ENCODE results near the gene GATB. TPM values are rescaled to one million over a fixed set of nuclear protein-coding genes. Genes with fewer than 3 reads are reported as not detected.

Gene GATB
- total RNA-seq, 2 experiments from 2014 or later = 13.0 to 16.5 TPM

- no peak for DNase-seq
- CTCF ChIA-PET = interaction anchor here (0.6 to 2.0 kb wide), 2 partner anchors 18 to 254 kb away, joined by 3 to 5 read pairs; no protein-coding TSS in a partner anchor
- no peak overlapping the region for H3K4me3 Mint-ChIP-seq
- no peaks in the 10 kb centered on the region for H3K4me1 Mint-ChIP-seq
- POLR2A ChIA-PET = no interaction called here
- no peaks in the 10 kb centered on the region for H3K36me3 Mint-ChIP-seq (ENCODE audit: low read depth)
- H3K9me3 Mint-ChIP-seq = no peaks in the 10 kb centered on the region
- H3K27me3 Mint-ChIP-seq = no peaks in the 10 kb centered on the region
- no peak overlapping the region for H3K27ac Mint-ChIP-seq
Observed at GRCh38 chr4:151685303-151685702, 75.5 kb downstream of the GATB start.

DNA sequence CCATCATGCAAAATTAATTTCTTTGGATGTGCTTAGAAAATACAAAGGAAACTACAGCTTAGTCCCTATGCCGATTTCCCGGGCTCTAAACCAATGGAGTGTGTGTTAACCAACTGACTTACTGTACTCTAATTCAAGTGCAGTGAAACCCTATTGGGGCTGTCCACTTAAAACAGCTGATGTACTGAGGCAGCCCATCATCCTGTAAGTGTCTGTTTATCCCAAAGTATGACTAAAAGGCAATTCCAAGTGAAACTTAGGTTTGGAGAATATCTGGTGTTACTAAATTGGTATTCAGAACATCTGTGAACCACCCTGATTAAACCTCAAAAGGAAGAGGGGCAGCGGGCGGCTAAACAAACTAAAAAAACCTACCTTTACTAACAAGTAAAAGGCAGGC, 79.7 kb downstream of the GATB start:
- H3K4me1 Mint-ChIP-seq = no peaks in the 10 kb centered on the region
- H3K9me3 Mint-ChIP-seq = no peaks in the 10 kb centered on the region
- no peak for DNase-seq
- POLR2A ChIA-PET = no interaction called here
- CTCF ChIA-PET = no interaction called here
- no peaks in the 10 kb centered on the region for H3K27me3 Mint-ChIP-seq
- no peaks in the 10 kb centered on the region for H3K36me3 Mint-ChIP-seq (ENCODE audit: low read depth)
- no peak overlapping the region for H3K4me3 Mint-ChIP-seq
- no peak overlapping the region for H3K27ac Mint-ChIP-seq

DNA sequence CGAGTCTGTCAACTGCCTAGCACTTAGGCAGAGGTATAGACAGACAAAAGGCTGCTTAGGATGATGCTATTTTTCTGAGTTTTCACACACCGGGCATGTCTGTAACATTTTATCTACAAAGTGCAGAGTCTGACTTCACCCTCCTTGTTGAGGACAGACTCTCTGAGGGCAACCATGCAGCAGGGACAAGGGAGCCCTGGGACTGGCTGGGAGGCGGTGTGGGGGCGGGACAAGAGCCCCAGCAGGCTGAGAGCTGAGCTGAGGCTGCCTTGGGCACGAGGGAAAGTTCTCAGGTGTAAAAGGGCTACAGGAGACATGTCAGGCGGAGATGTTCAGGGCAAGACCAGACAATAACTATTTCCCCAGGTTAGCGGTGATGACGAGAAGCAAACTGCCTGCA, 81.6 kb downstream of the GATB start:
- H3K4me3 Mint-ChIP-seq = no peak overlapping the region
- no peaks in the 10 kb centered on the region for H3K4me1 Mint-ChIP-seq
- POLR2A ChIA-PET = no interaction called here
- CTCF ChIA-PET = no interaction called here
- no peak for DNase-seq
- no peak overlapping the region for H3K27ac Mint-ChIP-seq
- H3K27me3 Mint-ChIP-seq = no peaks in the 10 kb centered on the region
- no peaks in the 10 kb centered on the region for H3K36me3 Mint-ChIP-seq (ENCODE audit: low read depth)
- H3K9me3 Mint-ChIP-seq = no peaks in the 10 kb centered on the region

DNA sequence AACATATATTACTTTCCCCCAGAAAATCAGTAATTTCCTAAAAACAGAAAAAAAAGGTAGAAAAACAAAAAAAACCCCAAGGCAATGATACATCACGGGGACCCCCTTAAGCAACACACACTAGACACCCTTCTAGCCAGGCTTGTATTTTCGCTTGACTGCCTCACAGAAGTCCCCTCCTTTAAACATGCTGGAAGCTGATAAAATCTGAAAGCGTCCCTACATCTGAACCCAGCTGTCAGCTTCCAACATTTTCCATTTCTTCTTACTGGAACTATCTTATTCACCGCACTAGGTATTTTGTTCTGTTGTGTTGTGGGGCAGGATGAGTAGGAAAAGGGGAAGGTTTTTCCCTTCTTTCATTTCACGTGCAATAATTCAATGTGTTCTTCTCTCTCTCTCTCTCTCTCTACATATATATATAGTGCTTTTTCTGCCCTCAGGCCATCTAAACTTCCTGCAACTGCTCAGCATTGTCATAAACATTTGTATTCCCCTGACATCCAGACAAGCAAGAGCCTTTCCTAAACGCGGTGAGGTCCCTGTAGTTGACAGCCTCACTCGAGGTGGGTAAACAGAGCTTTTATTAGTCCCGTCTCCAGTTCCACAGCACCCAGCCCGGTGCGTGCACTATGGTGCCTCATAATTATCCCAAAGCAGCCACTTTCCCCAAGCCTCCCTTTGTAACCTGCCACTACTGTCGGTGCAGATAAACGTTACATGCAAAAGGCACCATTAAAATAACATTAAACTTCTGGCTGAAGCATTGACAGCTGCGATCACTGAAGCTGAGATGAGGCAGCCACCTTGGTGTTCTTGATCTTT, 82.5 kb downstream of the GATB start:
- CTCF ChIA-PET = interaction anchor here (0.6 to 1.0 kb wide), 3 partner anchors 9 to 22 kb away, joined by 3 read pairs; no protein-coding TSS in a partner anchor
- no peaks in the 10 kb centered on the region for H3K36me3 Mint-ChIP-seq (ENCODE audit: low read depth)
- no peak overlapping the region for H3K4me3 Mint-ChIP-seq

GRCh38 chr4:151677193-151677592, 83.6 kb downstream of the GATB start:
- CTCF ChIA-PET = no interaction called here
- Mint-ChIP-seq H3K4me3 (no peak overlapping the region), H3K9me3 (no peaks in the 10 kb centered on the region), H3K4me1 (no peaks in the 10 kb centered on the region), H3K36me3 (ENCODE audit: low read depth) (no peaks in the 10 kb centered on the region), H3K27ac (no peak overlapping the region), H3K27me3 (no peaks in the 10 kb centered on the region)
- POLR2A ChIA-PET = no interaction called here
- no peak for DNase-seq

More for the DNA sequence above, 82.5 kb downstream of the GATB start:
- Mint-ChIP-seq H3K27me3 (no peaks in the 10 kb centered on the region), H3K4me1 (no peaks in the 10 kb centered on the region), H3K9me3 (no peaks in the 10 kb centered on the region), H3K27ac (no peak overlapping the region)
- POLR2A ChIA-PET = no interaction called here
- DNase-seq = no peak

DNA sequence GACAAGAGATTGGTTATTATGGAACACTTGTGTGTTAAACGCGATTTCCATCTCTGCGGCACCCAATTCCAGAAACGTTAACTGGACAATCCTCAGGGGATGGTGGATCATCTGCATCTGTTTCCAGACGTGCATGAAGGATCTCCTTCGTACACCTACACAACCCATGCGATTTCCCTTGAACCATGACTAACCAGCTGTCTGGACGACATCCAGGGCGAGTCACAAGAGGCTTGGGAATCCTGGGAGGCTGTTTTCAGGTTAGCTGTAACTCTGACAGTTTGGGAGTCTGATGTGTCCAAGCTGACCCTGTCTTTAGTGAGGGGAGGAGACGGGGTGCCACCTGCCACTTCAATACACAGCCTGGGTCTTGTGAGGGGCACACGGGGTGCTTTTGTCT, 84.5 kb downstream of the GATB start:
- CTCF ChIA-PET = interaction anchor here (1.6 kb wide), 1 partner anchor 31 kb away, joined by 3 read pairs; no protein-coding TSS in a partner anchor
- Mint-ChIP-seq H3K9me3 (no peaks in the 10 kb centered on the region), H3K4me1 (no peaks in the 10 kb centered on the region), H3K4me3 (no peak overlapping the region), H3K27ac (no peak overlapping the region), H3K27me3 (no peaks in the 10 kb centered on the region), H3K36me3 (ENCODE audit: low read depth) (no peaks in the 10 kb centered on the region)
- DNase-seq = no peak
- POLR2A ChIA-PET = no interaction called here

GRCh38 chr4:151675411-151675971, 85.3 kb downstream of the GATB start:
- Mint-ChIP-seq H3K27me3 (no peaks in the 10 kb centered on the region), H3K4me3 (no peak overlapping the region), H3K4me1 (no peaks in the 10 kb centered on the region), H3K36me3 (ENCODE audit: low read depth) (no peaks in the 10 kb centered on the region), H3K27ac (no peak overlapping the region), H3K9me3 (no peaks in the 10 kb centered on the region)
- CTCF ChIA-PET = interaction anchor here (1.6 kb wide), 1 partner anchor 32 kb away, joined by 3 read pairs; no protein-coding TSS in a partner anchor
- DNase-seq = no peak
- POLR2A ChIA-PET = no interaction called here

DNA sequence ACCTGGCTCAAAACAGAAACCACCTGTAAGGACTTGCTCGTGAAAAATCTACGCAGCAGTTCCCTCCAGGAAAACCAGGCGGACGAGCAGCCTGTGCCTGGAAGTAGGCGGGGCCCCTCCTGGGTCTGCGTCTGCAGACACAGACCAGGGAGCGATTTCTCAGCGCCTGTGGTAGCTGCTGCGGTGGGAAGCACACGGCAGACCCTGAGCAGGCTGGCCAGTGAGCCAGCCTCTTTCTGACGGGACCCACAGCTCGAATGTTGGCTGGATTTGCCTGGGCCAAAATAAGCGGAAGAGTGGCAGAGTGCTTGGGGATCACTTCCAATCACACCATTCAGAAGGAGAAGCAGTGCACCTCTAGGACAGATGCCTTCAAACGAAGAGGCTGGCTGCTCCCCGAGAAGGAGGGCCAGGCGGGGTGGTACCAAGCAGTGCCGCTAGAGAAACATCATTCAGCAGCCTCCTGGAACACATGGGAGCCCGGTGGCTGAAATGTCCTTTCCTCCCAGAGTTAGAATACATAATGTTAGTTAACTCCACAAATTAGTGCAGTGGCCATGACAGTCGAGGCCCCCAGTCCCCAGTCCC, 85.9 kb downstream of the GATB start:
- CTCF ChIA-PET = interaction anchor here (1.6 kb wide), 1 partner anchor 32 kb away, joined by 3 read pairs; no protein-coding TSS in a partner anchor
- Mint-ChIP-seq H3K9me3 (no peaks in the 10 kb centered on the region), H3K4me3 (no peak overlapping the region), H3K27me3 (no peaks in the 10 kb centered on the region), H3K36me3 (ENCODE audit: low read depth) (no peaks in the 10 kb centered on the region), H3K4me1 (no peaks in the 10 kb centered on the region), H3K27ac (no peak overlapping the region)
- POLR2A ChIA-PET = no interaction called here
- no peak for DNase-seq

- no peak for DNase-seq
- H3K9me3 Mint-ChIP-seq = no peaks in the 10 kb centered on the region
- ChIA-PET POLR2A (no interaction called here), CTCF (no interaction called here)
- H3K36me3 Mint-ChIP-seq (ENCODE audit: low read depth) = no peaks in the 10 kb centered on the region
- H3K4me3 Mint-ChIP-seq = no peak overlapping the region
- H3K4me1 Mint-ChIP-seq = no peaks in the 10 kb centered on the region
- H3K27me3 Mint-ChIP-seq = no peaks in the 10 kb centered on the region
- H3K27ac Mint-ChIP-seq = no peak overlapping the region
Observed at GRCh38 chr4:151673908-151674520, 86.8 kb downstream of the GATB start.

GRCh38 chr4:151672996-151673395, 87.8 kb downstream of the GATB start:
- Mint-ChIP-seq H3K36me3 (ENCODE audit: low read depth) (no peaks in the 10 kb centered on the region), H3K9me3 (no peaks in the 10 kb centered on the region), H3K4me3 (no peak overlapping the region), H3K27me3 (no peaks in the 10 kb centered on the region), H3K4me1 (no peaks in the 10 kb centered on the region), H3K27ac (no peak overlapping the region)
- ChIA-PET CTCF (no interaction called here), POLR2A (no interaction called here)
- DNase-seq = no peak

- POLR2A ChIA-PET = no interaction called here
- Mint-ChIP-seq H3K27me3 (no peaks in the 10 kb centered on the region), H3K9me3 (no peaks in the 10 kb centered on the region)
Observed at GRCh38 chr4:151671541-151672059, 89.2 kb downstream of the GATB start.

GRCh38 chr4:151670843-151671242, 90.0 kb downstream of the GATB start:
- Mint-ChIP-seq H3K9me3 (no peaks in the 10 kb centered on the region), H3K4me1 (peaks cover 9% of the 10 kb centered on the region), H3K36me3 (ENCODE audit: low read depth) (no peaks in the 10 kb centered on the region), H3K27ac (no peak overlapping the region), H3K4me3 (no peak overlapping the region), H3K27me3 (no peaks in the 10 kb centered on the region)
- CTCF ChIA-PET = interaction anchor here (2.0 kb wide), 1 partner anchor 10 kb away, joined by 4 read pairs; no protein-coding TSS in a partner anchor
- POLR2A ChIA-PET = no interaction called here
- no peak for DNase-seq

More at GRCh38 chr4:151671541-151672059, 89.2 kb downstream of the GATB start:
- H3K27ac Mint-ChIP-seq = no peak overlapping the region
- CTCF ChIA-PET = interaction anchor here (2.0 kb wide), 1 partner anchor 11 kb away, joined by 4 read pairs; no protein-coding TSS in a partner anchor
- no peak for DNase-seq
- no peak overlapping the region for H3K4me3 Mint-ChIP-seq
- H3K36me3 Mint-ChIP-seq (ENCODE audit: low read depth) = no peaks in the 10 kb centered on the region
- peaks cover 8% of the 10 kb centered on the region for H3K4me1 Mint-ChIP-seq

DNA sequence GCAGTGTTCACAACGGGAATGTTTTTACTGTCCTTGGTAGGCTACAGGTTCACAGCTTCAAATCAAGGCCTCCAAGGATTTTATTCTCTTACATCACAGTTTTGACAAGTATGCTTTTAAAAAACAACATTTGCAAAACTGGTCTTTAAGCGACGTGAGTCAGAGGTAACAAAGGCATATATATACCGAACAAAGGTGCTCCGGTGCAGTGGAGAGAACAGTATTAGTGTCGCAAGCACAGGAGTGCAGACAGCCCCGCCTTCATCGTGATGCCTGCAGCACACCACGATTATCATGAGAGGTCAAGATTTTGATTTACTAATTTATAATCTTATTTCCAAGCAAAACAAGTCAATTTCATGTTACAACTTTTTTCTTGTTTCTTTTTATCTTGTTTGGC, 90.8 kb downstream of the GATB start:
- H3K4me3 Mint-ChIP-seq = no peak overlapping the region
- peaks cover 9% of the 10 kb centered on the region for H3K4me1 Mint-ChIP-seq
- CTCF ChIA-PET = interaction anchor here (2.0 kb wide), 1 partner anchor 9 kb away, joined by 4 read pairs; no protein-coding TSS in a partner anchor

More for the DNA sequence above, 90.8 kb downstream of the GATB start:
- POLR2A ChIA-PET = no interaction called here
- no peaks in the 10 kb centered on the region for H3K9me3 Mint-ChIP-seq
- no peaks in the 10 kb centered on the region for H3K27me3 Mint-ChIP-seq
- no peak for DNase-seq
- H3K27ac Mint-ChIP-seq = no peak overlapping the region
- H3K36me3 Mint-ChIP-seq (ENCODE audit: low read depth) = no peaks in the 10 kb centered on the region

Measured in activated CD4-positive, alpha-beta T cell treated with anti-CD3 and anti-CD28 coated beads, Interleukin-2, amount 10 ng/mL, durations not matched to agents 7 days and 5 days (primary cell).